Measurements from ENCODE around the gene HYCC2.
"Not testable (repeated sequence)": the region's sequence is repeated elsewhere in the genome, so short reads cannot be mapped to it uniquely, and the experiment has no call there.

HYCC2 gene

DNA sequence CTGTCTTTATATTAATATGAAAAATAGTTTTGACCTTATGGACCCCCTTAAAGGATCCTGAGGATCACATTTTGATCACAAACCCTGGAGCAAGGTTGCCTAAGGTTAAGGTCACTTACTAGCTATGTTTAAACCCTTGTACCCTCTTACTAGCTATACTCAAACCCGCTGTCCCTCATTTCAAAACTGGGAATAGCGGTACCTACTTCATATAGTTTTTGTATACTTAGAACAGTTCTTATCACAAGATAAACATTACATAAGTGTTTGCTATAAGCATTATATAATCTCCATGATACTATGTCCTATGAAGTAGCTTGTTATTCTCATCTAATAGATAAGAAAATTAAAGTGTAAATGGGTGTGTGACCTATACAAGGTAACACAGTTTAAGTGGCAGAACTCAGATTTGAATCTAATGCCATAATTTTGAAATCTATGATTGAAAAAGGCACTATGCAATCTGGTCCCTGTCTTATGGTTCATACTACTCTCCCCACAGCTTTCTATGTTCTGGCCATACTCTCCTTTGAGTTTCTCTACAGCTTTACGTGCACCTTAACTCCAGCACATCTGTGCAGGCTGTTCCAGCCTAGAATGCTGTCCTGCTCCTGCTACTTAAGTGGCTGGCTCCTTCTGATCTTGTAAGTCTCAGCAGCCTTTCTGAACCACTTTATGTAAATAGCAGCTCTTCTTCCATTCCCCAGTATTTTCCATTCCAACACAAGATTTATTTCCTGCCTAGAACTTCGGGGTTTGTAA is 30.4 kb downstream of the HYCC2 start:
- ATAC-seq, result no peak
- no peak for TF ChIP-seq ISL1 (CRISPR knock-in tag; IDR thresholded peaks at IDR 0.05)
- TF ChIP-seq, protein P1, sequence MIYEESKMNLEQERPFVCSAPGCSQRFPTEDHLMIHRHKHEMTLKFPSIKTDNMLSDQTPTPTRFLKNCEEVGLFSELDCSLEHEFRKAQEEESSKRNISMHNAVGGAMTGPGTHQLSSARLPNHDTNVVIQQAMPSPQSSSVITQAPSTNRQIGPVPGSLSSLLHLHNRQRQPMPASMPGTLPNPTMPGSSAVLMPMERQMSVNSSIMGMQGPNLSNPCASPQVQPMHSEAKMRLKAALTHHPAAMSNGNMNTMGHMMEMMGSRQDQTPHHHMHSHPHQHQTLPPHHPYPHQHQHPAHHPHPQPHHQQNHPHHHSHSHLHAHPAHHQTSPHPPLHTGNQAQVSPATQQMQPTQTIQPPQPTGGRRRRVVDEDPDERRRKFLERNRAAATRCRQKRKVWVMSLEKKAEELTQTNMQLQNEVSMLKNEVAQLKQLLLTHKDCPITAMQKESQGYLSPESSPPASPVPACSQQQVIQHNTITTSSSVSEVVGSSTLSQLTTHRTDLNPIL (CRISPR knock-in tag; IDR thresholded peaks at IDR 0.05; ENCODE audit: low read depth), result no peak
- TF ChIP-seq ESRRG (CRISPR knock-in tag; IDR thresholded peaks at IDR 0.05), result no peak

DNA sequence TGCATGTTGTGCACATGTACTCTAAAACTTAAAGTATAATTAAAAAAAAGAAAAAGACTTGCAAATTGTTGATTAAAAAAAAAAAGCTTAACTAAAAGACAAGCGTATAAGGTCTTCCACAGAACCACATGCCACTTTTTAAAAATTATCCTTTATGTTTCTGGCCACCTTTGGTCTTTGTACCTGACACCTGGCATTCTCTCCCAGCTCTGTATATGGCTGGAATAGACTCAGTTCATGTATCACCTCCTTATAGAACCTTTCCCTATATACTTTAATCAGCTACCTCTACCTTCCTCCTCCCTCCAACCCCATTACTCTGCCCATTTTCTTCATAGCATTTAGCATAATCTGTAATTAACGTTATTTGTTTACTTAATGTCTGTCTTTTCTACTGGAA is 32.6 kb downstream of the HYCC2 start:
- TF ChIP-seq, protein P2, sequence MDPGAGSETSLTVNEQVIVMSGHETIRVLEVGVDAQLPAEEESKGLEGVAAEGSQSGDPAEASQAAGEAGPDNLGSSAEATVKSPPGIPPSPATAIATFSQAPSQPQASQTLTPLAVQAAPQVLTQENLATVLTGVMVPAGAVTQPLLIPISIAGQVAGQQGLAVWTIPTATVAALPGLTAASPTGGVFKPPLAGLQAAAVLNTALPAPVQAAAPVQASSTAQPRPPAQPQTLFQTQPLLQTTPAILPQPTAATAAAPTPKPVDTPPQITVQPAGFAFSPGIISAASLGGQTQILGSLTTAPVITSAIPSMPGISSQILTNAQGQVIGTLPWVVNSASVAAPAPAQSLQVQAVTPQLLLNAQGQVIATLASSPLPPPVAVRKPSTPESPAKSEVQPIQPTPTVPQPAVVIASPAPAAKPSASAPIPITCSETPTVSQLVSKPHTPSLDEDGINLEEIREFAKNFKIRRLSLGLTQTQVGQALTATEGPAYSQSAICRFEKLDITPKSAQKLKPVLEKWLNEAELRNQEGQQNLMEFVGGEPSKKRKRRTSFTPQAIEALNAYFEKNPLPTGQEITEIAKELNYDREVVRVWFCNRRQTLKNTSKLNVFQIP (CRISPR knock-in tag; IDR thresholded peaks at IDR 0.05; ENCODE audit: borderline replicate concordance, low read depth), result no peak
- TF ChIP-seq CSDC2 (CRISPR knock-in tag; IDR thresholded peaks at IDR 0.05) (no peak), BACH2 (CRISPR knock-in tag; IDR thresholded peaks at IDR 0.05; ENCODE audit: borderline replicate concordance) (no peak), ZFP3 (CRISPR knock-in tag; IDR thresholded peaks at IDR 0.05) (no peak), ZFP30 (CRISPR knock-in tag; IDR thresholded peaks at IDR 0.05) (no peak), TOX (CRISPR knock-in tag; IDR thresholded peaks at IDR 0.05; ENCODE audit: borderline replicate concordance) (no peak), ZNF70 (CRISPR knock-in tag; IDR thresholded peaks at IDR 0.05) (no peak), ESRRG (CRISPR knock-in tag; IDR thresholded peaks at IDR 0.05) (no peak), TCF4 (CRISPR knock-in tag; IDR thresholded peaks at IDR 0.05; ENCODE audit: borderline replicate concordance) (no peak), ZNF8 (CRISPR knock-in tag; IDR thresholded peaks at IDR 0.05) (no peak), ZNF565 (CRISPR knock-in tag; conservative IDR thresholded peaks at IDR 0.05; ENCODE audit: low read depth) (no peak), OSR1 (CRISPR knock-in tag; IDR thresholded peaks at IDR 0.05) (no peak), SNAI2 (CRISPR knock-in tag; IDR thresholded peaks at IDR 0.05) (no peak), PPARA (CRISPR knock-in tag; IDR thresholded peaks at IDR 0.05; ENCODE audit: borderline replicate concordance) (no peak)
- TF ChIP-seq, protein P3, sequence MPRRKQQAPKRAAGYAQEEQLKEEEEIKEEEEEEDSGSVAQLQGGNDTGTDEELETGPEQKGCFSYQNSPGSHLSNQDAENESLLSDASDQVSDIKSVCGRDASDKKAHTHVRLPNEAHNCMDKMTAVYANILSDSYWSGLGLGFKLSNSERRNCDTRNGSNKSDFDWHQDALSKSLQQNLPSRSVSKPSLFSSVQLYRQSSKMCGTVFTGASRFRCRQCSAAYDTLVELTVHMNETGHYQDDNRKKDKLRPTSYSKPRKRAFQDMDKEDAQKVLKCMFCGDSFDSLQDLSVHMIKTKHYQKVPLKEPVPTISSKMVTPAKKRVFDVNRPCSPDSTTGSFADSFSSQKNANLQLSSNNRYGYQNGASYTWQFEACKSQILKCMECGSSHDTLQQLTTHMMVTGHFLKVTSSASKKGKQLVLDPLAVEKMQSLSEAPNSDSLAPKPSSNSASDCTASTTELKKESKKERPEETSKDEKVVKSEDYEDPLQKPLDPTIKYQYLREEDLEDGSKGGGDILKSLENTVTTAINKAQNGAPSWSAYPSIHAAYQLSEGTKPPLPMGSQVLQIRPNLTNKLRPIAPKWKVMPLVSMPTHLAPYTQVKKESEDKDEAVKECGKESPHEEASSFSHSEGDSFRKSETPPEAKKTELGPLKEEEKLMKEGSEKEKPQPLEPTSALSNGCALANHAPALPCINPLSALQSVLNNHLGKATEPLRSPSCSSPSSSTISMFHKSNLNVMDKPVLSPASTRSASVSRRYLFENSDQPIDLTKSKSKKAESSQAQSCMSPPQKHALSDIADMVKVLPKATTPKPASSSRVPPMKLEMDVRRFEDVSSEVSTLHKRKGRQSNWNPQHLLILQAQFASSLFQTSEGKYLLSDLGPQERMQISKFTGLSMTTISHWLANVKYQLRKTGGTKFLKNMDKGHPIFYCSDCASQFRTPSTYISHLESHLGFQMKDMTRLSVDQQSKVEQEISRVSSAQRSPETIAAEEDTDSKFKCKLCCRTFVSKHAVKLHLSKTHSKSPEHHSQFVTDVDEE (CRISPR knock-in tag; IDR thresholded peaks at IDR 0.05), result no peak
- ATAC-seq, result no peak

DNA sequence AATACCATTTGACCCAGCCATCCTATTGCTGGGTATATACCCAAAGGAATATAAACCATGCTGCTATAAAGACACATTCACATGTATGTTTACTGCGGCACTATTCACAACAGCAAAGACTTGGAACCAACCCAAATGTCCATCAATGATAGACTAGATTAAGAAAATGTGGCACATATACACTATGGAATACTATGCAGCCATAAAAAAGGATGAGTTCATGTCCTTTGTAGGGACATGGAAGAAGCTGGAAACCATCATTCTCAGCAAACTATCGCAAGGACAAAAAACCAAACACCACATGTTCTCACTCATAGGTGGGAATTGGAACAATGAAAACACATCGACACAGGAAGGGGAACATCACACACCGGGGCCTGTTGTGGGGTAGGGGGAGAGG is 33.1 kb downstream of the HYCC2 start:
- ATAC-seq, result not testable (repeated sequence)

DNA sequence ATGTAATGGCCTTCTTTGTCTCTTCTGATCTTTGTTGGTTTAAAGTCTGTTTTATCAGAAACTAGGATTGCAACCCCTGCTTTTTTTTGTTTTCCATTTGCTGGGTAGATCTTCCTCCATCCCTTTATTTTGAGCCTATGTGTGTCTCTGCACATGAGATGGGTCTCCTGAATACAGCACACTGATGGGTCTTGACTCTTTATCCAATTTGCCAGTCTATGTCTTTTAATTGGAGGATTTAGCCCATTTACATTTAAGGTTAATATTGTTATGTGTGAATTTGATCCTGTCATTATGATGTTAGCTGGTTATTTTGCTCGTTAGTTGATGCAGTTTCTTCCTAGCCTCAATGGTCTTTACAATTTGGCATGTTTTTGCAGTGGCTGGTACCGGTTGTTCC is 37.1 kb downstream of the HYCC2 start:
- ATAC-seq, result not testable (repeated sequence)

DNA sequence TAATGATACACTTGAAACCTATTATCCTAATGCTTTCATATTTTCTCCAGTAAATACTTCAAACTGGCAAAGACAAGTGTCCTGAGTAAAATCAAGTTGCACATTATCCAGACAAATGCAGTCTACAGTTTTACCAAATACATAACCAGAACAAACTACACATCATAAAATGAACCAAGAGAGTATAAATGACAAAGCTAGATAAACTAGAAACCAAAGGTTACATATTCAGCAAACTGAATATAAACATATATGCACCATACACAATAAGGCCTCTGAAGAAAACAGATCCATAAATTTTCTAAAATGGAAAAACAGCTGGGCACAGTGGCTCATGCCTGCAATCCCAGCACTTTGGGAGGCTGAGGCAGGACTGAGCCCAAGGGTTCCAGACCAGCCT is 47.0 kb downstream of the HYCC2 start:
- no peak for ATAC-seq
- TF ChIP-seq, protein P2 (CRISPR knock-in tag; IDR thresholded peaks at IDR 0.05; ENCODE audit: borderline replicate concordance, low read depth), result no peak
- TF ChIP-seq, protein P1 (CRISPR knock-in tag; IDR thresholded peaks at IDR 0.05; ENCODE audit: low read depth), result no peak
- TF ChIP-seq TOX (CRISPR knock-in tag; IDR thresholded peaks at IDR 0.05; ENCODE audit: borderline replicate concordance) (no peak), ISL1 (CRISPR knock-in tag; IDR thresholded peaks at IDR 0.05) (no peak), ZFP3 (CRISPR knock-in tag; IDR thresholded peaks at IDR 0.05) (no peak)
- TF ChIP-seq, protein P3 (CRISPR knock-in tag; IDR thresholded peaks at IDR 0.05), result no peak
